Colonic mucosa (tissue), 4 donors: ENCODE data around the gene FBXO42. TPM values are rescaled to one million over a fixed set of nuclear protein-coding genes. Genes with fewer than 3 reads are reported as not detected.

Experiments
- DNase-seq: peaks from one replicate; pipeline ENCODE4 v3.0.0-alpha.2; 2020
- H3K27ac ChIP-seq: fragments of 200-600 bp; one replicate; pipeline ENCODE4 v1.8.0; 2021
- H3K27me3 ChIP-seq: fragments of 200-600 bp; one replicate; pipeline ENCODE4 v1.8.0; 2021
- H3K36me3 ChIP-seq: fragments of 200-600 bp; one replicate; pipeline ENCODE4 v1.8.0; 2021
- H3K4me1 ChIP-seq: fragments of 200-600 bp; one replicate; pipeline ENCODE4 v1.8.0; 2021; ENCODE audit warnings: mild to moderate bottlenecking
- H3K4me3 ChIP-seq: fragments of 200-600 bp; one replicate; pipeline ENCODE4 v1.8.0; 2021
- H3K9ac ChIP-seq, 2 donors: one replicate each; pipeline ENCODE4 v1.7.0; 2013; ENCODE audit warnings: control low read depth in 2 of 2, low read depth in 2 of 2, low read length in 2 of 2
- H3K9me3 ChIP-seq: fragments of 200-600 bp; one replicate; pipeline ENCODE4 v1.8.0; 2021
- CTCF ChIP-seq: fragments of 200-600 bp; IDR thresholded peaks from one replicate; pipeline ENCODE4 v1.8.0; 2022; ENCODE audit warnings: antibody characterized with exemption, mild to moderate bottlenecking
- intact Hi-C: fragments of 100-400 bp; cut with DNase I; formaldehyde crosslinking; loops from one replicate; pipeline ENCODE4 v1.14.1; 2022
- total RNA-seq, 2 donors: library from RNA; stranded (reverse); fragmentation: NEBNext Ultra II Directional in 1 of 2; extraction: Animal tissue kit (Norgen Biotek cat#: 25700) in 1 of 2; gene quantifications; one replicate each; pipeline ENCODE4 v1.2.1, GENCODE V29; 2021
- donor health status: healthy.
- donor health status: DM: no; HTN: no; CAD: no.
- donor health status: DM: no; HTN: no; CAD: no.

FBXO42 gene
- total RNA-seq, 2 donors from 2014 or later, result 15.0 to 17.8 TPM

GRCh38 chr1:16393570-16394521, 41.6 kb upstream of the FBXO42 start:
- DNase-seq, result no peak
- H3K4me3 ChIP-seq, result no peak overlapping the region
- no peaks in the 10 kb centered on the region for H3K36me3 ChIP-seq
- H3K9me3 ChIP-seq, result no peaks in the 10 kb centered on the region
- no peak overlapping the region for H3K9ac ChIP-seq
- H3K27me3 ChIP-seq, result no peaks in the 10 kb centered on the region
- intact Hi-C loops, result no loop called here
- H3K4me1 ChIP-seq, result no peaks in the 10 kb centered on the region
- no peak overlapping the region for H3K27ac ChIP-seq
- TF ChIP-seq CTCF, result no peak

- no peak for DNase-seq
- TF ChIP-seq CTCF, result no peak
- Histone ChIP-seq H3K27me3 (no peaks in the 10 kb centered on the region), H3K4me1 (peaks cover 3% of the 10 kb centered on the region), H3K9me3 (no peaks in the 10 kb centered on the region), H3K27ac (no peak overlapping the region), H3K36me3 (no peaks in the 10 kb centered on the region), H3K4me3 (no peak overlapping the region), H3K9ac (no peak overlapping the region)
- intact Hi-C loops, result no loop called here
These were observed 40.7 kb upstream of the FBXO42 start for GRCh38 chr1:16392740-16393569.

GRCh38 chr1:16391411-16391810, 39.1 kb upstream of the FBXO42 start:
- no peak for TF ChIP-seq CTCF
- peaks cover 4% of the 10 kb centered on the region for H3K4me1 ChIP-seq

GRCh38 chr1:16387201-16388188, 35.2 kb upstream of the FBXO42 start:
- no peaks in the 10 kb centered on the region for H3K36me3 ChIP-seq
- no peaks in the 10 kb centered on the region for H3K9me3 ChIP-seq
- H3K4me3 ChIP-seq, result peak overlapping the region; percentile 2
- no peak for DNase-seq
- H3K4me1 ChIP-seq, result peaks cover 4% of the 10 kb centered on the region
- intact Hi-C loops, result no loop called here
- H3K9ac ChIP-seq, result peak overlapping the region in 1 of 2 donors; percentile 27
- no peak for TF ChIP-seq CTCF
- no peaks in the 10 kb centered on the region for H3K27me3 ChIP-seq
- peak overlapping the region; percentile 66 for H3K27ac ChIP-seq

More at GRCh38 chr1:16391411-16391810, 39.1 kb upstream of the FBXO42 start:
- intact Hi-C loops, result no loop called here
- no peak for DNase-seq
- no peaks in the 10 kb centered on the region for H3K36me3 ChIP-seq
- H3K9me3 ChIP-seq, result no peaks in the 10 kb centered on the region
- no peak overlapping the region for H3K4me3 ChIP-seq
- H3K27ac ChIP-seq, result no peak overlapping the region
- H3K9ac ChIP-seq, result peak overlapping the region in 1 of 2 donors; percentile 19
- no peaks in the 10 kb centered on the region for H3K27me3 ChIP-seq
